GM23338 (cell line): ENCODE data around the gene ZNF507.

ENCODE experiments used
- CTCF ChIP-seq, 2 experiments: fragments of 200-600 bp in 1 of 2; sonication (generic) in 1 of 2; conservative IDR thresholded peaks; 2 replicates each; pipeline versions ENCODE4 v1.5.1 to v1.6.1; 2016 to 2017; ENCODE audit warnings: antibody characterized with exemption in 2 of 2, low read depth in 2 of 2, mild to moderate bottlenecking in 2 of 2, moderate library complexity in 1 of 2
- EZH2 ChIP-seq: fragments of 200-600 bp; sonication (generic); IDR thresholded peaks from one replicate; pipeline ENCODE4 v1.8.0; 2017; ENCODE audit warnings: antibody characterized with exemption, mild to moderate bottlenecking, low read depth; ENCODE audit not compliant: unreplicated experiment
- REST ChIP-seq: IDR thresholded peaks from one replicate; pipeline ENCODE4 v1.6.1; 2018; ENCODE audit warnings: antibody characterized with exemption; ENCODE audit not compliant: unreplicated experiment
- ZNF462 ChIP-seq: fragments of 250-450 bp; sonication (Bioruptor Pico); IDR thresholded peaks from 2 replicates; pipeline ENCODE4 v1.5.0; 2020; ENCODE audit warnings: mild to moderate bottlenecking, moderate library complexity

- TF ChIP-seq EZH2, result no peak
- TF ChIP-seq ZNF462 (CRISPR knock-in tag), result no peak
- no peak for TF ChIP-seq CTCF (conservative IDR thresholded peaks at IDR 0.05; ENCODE audit: low read depth in 2 of 2)
- TF ChIP-seq REST, result no peak
Measured at GRCh38 chr19:32352241-32352630, 6.8 kb downstream of the ZNF507 start.
